HG03066 (cell line): ENCODE data around the gene KIT.
"Not testable (repeated sequence)": the region's sequence is repeated elsewhere in the genome, so short reads cannot be mapped to it uniquely, and the experiment has no call there.

Source experiments
- ATAC-seq: cut with Tn5 transposase; IDR thresholded peaks from one replicate; pipeline ENCODE4 v1.9.1; 2021; ENCODE audit warnings: low read depth; ENCODE audit not compliant: unreplicated experiment

The KIT gene

GRCh38 chr4:54657551-54658251 lies at the start of gene KIT:
TSS of gene KIT (plus strand) at chr4:54657957. CDS start at chr4:54658015, 58 bp downstream.
- ATAC-seq = no peak

- no peak for ATAC-seq
Observed at GRCh38 chr4:54609310-54609709, 48.4 kb upstream of the KIT start.

GRCh38 chr4:54614149-54614548 lies 43.6 kb upstream of the KIT start:
- ATAC-seq = no peak

GRCh38 chr4:54620773-54621172 lies 37.0 kb upstream of the KIT start:
- ATAC-seq = no peak

- ATAC-seq = no peak
Observed at GRCh38 chr4:54625391-54625790, 32.4 kb upstream of the KIT start.

GRCh38 chr4:54626113-54626512 lies 31.6 kb upstream of the KIT start:
- no peak for ATAC-seq

- ATAC-seq = no peak
Observed at GRCh38 chr4:54632537-54632936, 25.2 kb upstream of the KIT start.

- ATAC-seq = not testable (repeated sequence)
Observed at GRCh38 chr4:54633102-54633740, 24.5 kb upstream of the KIT start.

- ATAC-seq = no peak
Observed at GRCh38 chr4:54635318-54635717, 22.4 kb upstream of the KIT start.

GRCh38 chr4:54637325-54637724 lies 20.4 kb upstream of the KIT start:
- ATAC-seq = no peak

GRCh38 chr4:54641101-54641500 lies 16.7 kb upstream of the KIT start:
- not testable (repeated sequence) for ATAC-seq

GRCh38 chr4:54643172-54643571 lies 14.6 kb upstream of the KIT start:
- no peak for ATAC-seq

GRCh38 chr4:54643958-54644751 lies 13.6 kb upstream of the KIT start:
- ATAC-seq = no peak

- ATAC-seq = no peak
Observed at GRCh38 chr4:54645830-54646229, 11.9 kb upstream of the KIT start.

- ATAC-seq = no peak
Observed at GRCh38 chr4:54647070-54647469, 10.7 kb upstream of the KIT start.

- no peak for ATAC-seq
Observed at GRCh38 chr4:54651050-54651449, 6.7 kb upstream of the KIT start.

- ATAC-seq = no peak
Observed at GRCh38 chr4:54654753-54655152, 3.0 kb upstream of the KIT start.

- ATAC-seq = no peak
Observed at GRCh38 chr4:54657185-54657550, 589 bp upstream of the KIT start.

- ATAC-seq = no peak
Observed at GRCh38 chr4:54658252-54659093, 716 bp downstream of the KIT start.

- no peak for ATAC-seq
Observed at GRCh38 chr4:54659313-54659712, 1.6 kb downstream of the KIT start.
